Esophagus squamous epithelium (tissue), 5 donors: ENCODE measurements around the gene SPATS2L. TPM values are rescaled to one million over a fixed set of nuclear protein-coding genes. Genes with fewer than 3 reads are reported as not detected.

Experiments used
- DNase-seq: peaks from one replicate; lab custom pipeline; 2025; lab: John Stamatoyannopoulos, UW
- H3K27ac ChIP-seq, 4 donors: fragments of 200-600 bp; sonication (generic); one replicate each; pipeline ENCODE4 v1.5.1; 2016 to 2019; ENCODE audit warnings: mild to moderate bottlenecking in 1 of 4
- H3K27me3 ChIP-seq, 4 donors: fragments of 200-600 bp; sonication (generic); 1 replicate in 3 of 4; 2 replicates in 1 of 4; pipeline versions ENCODE4 v1.5.1 to v1.6.0; 2017 to 2021; ENCODE audit warnings: antibody characterized with exemption in 1 of 4
- H3K36me3 ChIP-seq, 3 donors: fragments of 200-600 bp; sonication (generic); one replicate each; pipeline ENCODE4 v1.5.1; 2016 to 2019
- H3K4me1 ChIP-seq, 3 donors: fragments of 200-600 bp; sonication (generic); one replicate each; pipeline ENCODE4 v1.5.1; 2017 to 2019
- H3K4me3 ChIP-seq, 4 donors: fragments of 200-600 bp; sonication (generic); 1 replicate in 3 of 4; 2 replicates in 1 of 4; pipeline ENCODE4 v1.5.1; 2016 to 2019; ENCODE audit warnings: mild to moderate bottlenecking in 2 of 4, moderate library complexity in 1 of 4
- H3K9me3 ChIP-seq, 3 donors: fragments of 200-600 bp; sonication (generic); one replicate each; pipeline ENCODE4 v1.5.1; 2016 to 2019
- POLR2A ChIP-seq, 4 donors: fragments of 450-650 bp; IDR thresholded peaks; one replicate each; pipeline ENCODE4 v1.6.1; 2017; ENCODE audit warnings: antibody characterized with exemption in 4 of 4, mild to moderate bottlenecking in 4 of 4, moderate library complexity in 3 of 4
- WGBS, 2 donors: methylation state at CpG; one replicate each; pipeline ENCODE4 v1.1.5; 2018; 5-methylcytosine and 5-hydroxymethylcytosine counted together
- intact Hi-C: fragments of 100-400 bp; cut with DNase I; formaldehyde crosslinking; loops from one replicate; pipeline ENCODE4 v1.15.0; 2022
- total RNA-seq, 4 donors: library from RNA; depleted of rRNA; stranded (reverse); fragments of >200 nt; gene quantifications; one replicate each; pipeline ENCODE4 v1.1.0, GENCODE V29; 2016
- TF ChIP-seq, protein P1 (sequence below), 6 experiments: fragments of 450-650 bp in 4 of 6; fragments of 200-600 bp in 2 of 6; sonication (generic) in 2 of 6; IDR thresholded peaks; one replicate each; pipeline ENCODE4 v1.5.1; 2016 to 2019; ENCODE audit warnings: antibody characterized with exemption in 6 of 6, mild to moderate bottlenecking in 4 of 6, moderate library complexity in 4 of 6
- donor health status: DM: yes; HTN: yes; CAD: no.

The SPATS2L gene
- total RNA-seq, 4 donors from 2014 or later, result 53.2 to 91.9 (median 68.3) TPM

- WGBS, 2 donors, result 86 to 95% methylated on average over 9 of the region's 9 CpGs
- peaks cover 0 to 69% (median 16%) of the 10 kb centered on the region in 3 donors for H3K36me3 ChIP-seq
- intact Hi-C loops, result no loop called here
- no peak for DNase-seq
- H3K4me3 ChIP-seq, result no peak overlapping the region
- H3K4me1 ChIP-seq, result peaks cover 0 to 19% (median 0%) of the 10 kb centered on the region in 3 donors
- TF ChIP-seq, protein P1, sequence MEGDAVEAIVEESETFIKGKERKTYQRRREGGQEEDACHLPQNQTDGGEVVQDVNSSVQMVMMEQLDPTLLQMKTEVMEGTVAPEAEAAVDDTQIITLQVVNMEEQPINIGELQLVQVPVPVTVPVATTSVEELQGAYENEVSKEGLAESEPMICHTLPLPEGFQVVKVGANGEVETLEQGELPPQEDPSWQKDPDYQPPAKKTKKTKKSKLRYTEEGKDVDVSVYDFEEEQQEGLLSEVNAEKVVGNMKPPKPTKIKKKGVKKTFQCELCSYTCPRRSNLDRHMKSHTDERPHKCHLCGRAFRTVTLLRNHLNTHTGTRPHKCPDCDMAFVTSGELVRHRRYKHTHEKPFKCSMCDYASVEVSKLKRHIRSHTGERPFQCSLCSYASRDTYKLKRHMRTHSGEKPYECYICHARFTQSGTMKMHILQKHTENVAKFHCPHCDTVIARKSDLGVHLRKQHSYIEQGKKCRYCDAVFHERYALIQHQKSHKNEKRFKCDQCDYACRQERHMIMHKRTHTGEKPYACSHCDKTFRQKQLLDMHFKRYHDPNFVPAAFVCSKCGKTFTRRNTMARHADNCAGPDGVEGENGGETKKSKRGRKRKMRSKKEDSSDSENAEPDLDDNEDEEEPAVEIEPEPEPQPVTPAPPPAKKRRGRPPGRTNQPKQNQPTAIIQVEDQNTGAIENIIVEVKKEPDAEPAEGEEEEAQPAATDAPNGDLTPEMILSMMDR (IDR thresholded peaks at IDR 0.05), result no peak
- no peak for TF ChIP-seq POLR2A (IDR thresholded peaks at IDR 0.05)
- H3K27ac ChIP-seq, result no peak overlapping the region
- no peaks in the 10 kb centered on the region for H3K27me3 ChIP-seq
- H3K9me3 ChIP-seq, result no peaks in the 10 kb centered on the region
Observed at GRCh38 chr2:200419325-200419724, 112.8 kb downstream of the SPATS2L start.

DNA sequence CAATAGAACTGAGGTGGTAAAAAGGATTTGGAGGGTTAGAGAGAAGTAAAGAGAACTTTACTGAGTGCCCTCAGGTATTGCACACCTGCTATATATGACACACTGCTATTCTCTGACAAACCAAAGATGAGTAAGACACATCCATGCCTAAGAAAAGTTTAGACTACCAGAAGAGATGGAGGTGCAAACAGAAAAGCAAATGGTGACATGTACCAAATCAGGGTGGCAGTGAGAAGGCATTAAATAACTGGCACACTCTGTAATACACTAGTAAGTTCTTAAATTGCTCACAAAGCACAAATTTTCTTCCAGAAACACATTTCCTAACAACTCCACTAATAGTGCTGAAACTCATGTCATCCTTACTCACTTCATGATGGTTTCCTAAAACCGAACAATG is 114.8 kb downstream of the SPATS2L start:
- Histone ChIP-seq H3K27ac (no peak overlapping the region), H3K9me3 (no peaks in the 10 kb centered on the region), H3K4me1 (peaks cover 0 to 16% (median 0%) of the 10 kb centered on the region in 3 donors), H3K4me3 (no peak overlapping the region), H3K36me3 (peaks cover 0 to 73% (median 16%) of the 10 kb centered on the region in 3 donors), H3K27me3 (no peaks in the 10 kb centered on the region)
- WGBS, 2 donors, result 92 to 93% methylated on average over 1 of the region's 1 CpG
- intact Hi-C loops, result no loop called here
- DNase-seq, result no peak
- TF ChIP-seq, protein P1 (IDR thresholded peaks at IDR 0.05), result no peak
- no peak for TF ChIP-seq POLR2A (IDR thresholded peaks at IDR 0.05)

- H3K4me3 ChIP-seq, result no peak overlapping the region
- H3K4me1 ChIP-seq, result peaks cover 0 to 8% (median 0%) of the 10 kb centered on the region in 3 donors
- no peak for DNase-seq
- TF ChIP-seq, protein P1 (IDR thresholded peaks at IDR 0.05), result no peak
- TF ChIP-seq POLR2A (IDR thresholded peaks at IDR 0.05), result no peak
- H3K27ac ChIP-seq, result no peak overlapping the region
- 95 to 100% methylated on average over 2 of the region's 2 CpGs for WGBS, 2 donors
- H3K9me3 ChIP-seq, result no peaks in the 10 kb centered on the region
- intact Hi-C loops, result no loop called here
- peaks cover 0 to 76% (median 16%) of the 10 kb centered on the region in 3 donors for H3K36me3 ChIP-seq
- no peaks in the 10 kb centered on the region for H3K27me3 ChIP-seq
Observed at GRCh38 chr2:200422071-200422470, 115.6 kb downstream of the SPATS2L start.

- no peak for DNase-seq
- H3K9me3 ChIP-seq, result no peaks in the 10 kb centered on the region
- TF ChIP-seq, protein P1 (IDR thresholded peaks at IDR 0.05), result no peak
- TF ChIP-seq POLR2A (IDR thresholded peaks at IDR 0.05), result no peak
- 87 to 91% methylated on average over 7 of the region's 7 CpGs for WGBS, 2 donors
- H3K4me3 ChIP-seq, result no peak overlapping the region
- intact Hi-C loops, result no loop called here
- H3K27ac ChIP-seq, result no peak overlapping the region
- peaks cover 0 to 2% (median 0%) of the 10 kb centered on the region in 3 donors for H3K4me1 ChIP-seq
- H3K27me3 ChIP-seq, result no peaks in the 10 kb centered on the region
- peaks cover 0 to 71% (median 16%) of the 10 kb centered on the region in 3 donors for H3K36me3 ChIP-seq
Observed at GRCh38 chr2:200422532-200423261, 116.2 kb downstream of the SPATS2L start.

DNA sequence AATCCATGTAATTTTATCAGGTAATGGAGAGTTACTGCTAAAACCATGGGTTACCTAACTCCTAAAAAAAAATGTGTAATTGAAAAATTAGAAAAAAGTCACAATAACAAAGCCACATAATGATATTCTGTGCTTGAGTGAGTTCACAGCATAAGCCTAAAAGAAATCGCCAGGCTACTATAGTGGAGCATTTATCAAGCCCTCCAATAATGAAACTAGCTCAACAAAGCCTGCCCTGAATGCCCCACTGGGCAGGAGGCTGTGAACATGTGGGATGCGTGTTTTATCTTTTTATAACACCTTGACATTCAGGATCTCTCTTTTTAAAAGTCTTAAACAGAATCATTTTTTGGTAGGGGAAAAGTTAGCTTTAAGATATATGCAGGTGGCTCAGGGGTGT is 117.0 kb downstream of the SPATS2L start:
- H3K36me3 ChIP-seq, result peaks cover 0 to 65% (median 16%) of the 10 kb centered on the region in 3 donors
- no peak overlapping the region for H3K4me3 ChIP-seq
- WGBS, 2 donors, result 89 to 92% methylated on average over 2 of the region's 2 CpGs
- no peaks in the 10 kb centered on the region for H3K4me1 ChIP-seq
- no peak for DNase-seq
- TF ChIP-seq POLR2A (IDR thresholded peaks at IDR 0.05), result no peak
- TF ChIP-seq, protein P1 (IDR thresholded peaks at IDR 0.05), result no peak
- H3K27me3 ChIP-seq, result no peaks in the 10 kb centered on the region
- intact Hi-C loops, result no loop called here
- H3K9me3 ChIP-seq, result no peaks in the 10 kb centered on the region
- no peak overlapping the region for H3K27ac ChIP-seq
